H1 (cell line): ENCODE results near the gene POLD4. TPM values are rescaled to one million over a fixed set of nuclear protein-coding genes. Genes with fewer than 3 reads are reported as not detected.

ENCODE experiments used
- ATF2 ChIP-seq: IDR thresholded peaks from 2 replicates; pipeline ENCODE4 v1.6.1; 2012; ENCODE audit warnings: low read length, inconsistent platforms
- GTF2F1 ChIP-seq: IDR thresholded peaks from 2 replicates; pipeline ENCODE4 v1.6.1; 2012; ENCODE audit warnings: low read depth, low read length, improper control_type of control experiment, borderline replicate concordance
- SIN3A ChIP-seq, 2 experiments: IDR thresholded peaks in 1 of 2; conservative IDR thresholded peaks in 1 of 2; 2 replicates each; pipeline ENCODE4 v1.6.1; 2011 to 2012; ENCODE audit warnings: low read length in 2 of 2, improper control_type of control experiment in 1 of 2, low read depth in 1 of 2, mild to moderate bottlenecking in 1 of 2
- polyA plus RNA-seq, 7 experiments: library from polyadenylated mRNA; depleted of rRNA in 3 of 7; stranded (reverse) in 5 of 7; unstranded in 2 of 7; fragments of >200 nt in 5 of 7; fragments of 200-250 nt in 2 of 7; gene quantifications; 1 replicate in 5 of 7; 2 replicates in 1 of 7; 4 replicates in 1 of 7; pipeline versions ENCODE4 v1.2.1 to v1.2.3, GENCODE V29; 2011 to 2013; ENCODE audit warnings: missing spikeins in 2 of 7, mixed read lengths in 2 of 7
- total RNA-seq: library from RNA; stranded (reverse); fragmentation: NEBNext Ultra II Directional; extraction: Animal tissue kit (Norgen Biotek cat#: 25700); gene quantifications from 2 replicates; pipeline ENCODE4 v1.2.1, GENCODE V29; 2021

Gene POLD4
- total and polyA plus RNA-seq, 2 of the 8 experiments (the other 6 are each of a cell fraction or from before 2014, with no cell fraction given) = 21.2 to 46.7 TPM

- no peak for TF ChIP-seq ATF2
- no peak for TF ChIP-seq GTF2F1
- TF ChIP-seq SIN3A (conservative IDR thresholded peaks at IDR 0.05 in 1 of 2, IDR thresholded peaks at IDR 0.05 in 1 of 2; ENCODE audit: low read depth in 1 of 2, low read length in 2 of 2) = no peak
Measured at GRCh38 chr11:67396259-67396581, 42.9 kb upstream of the POLD4 start (continued).
